HCT116 (cell line): Measurements from ENCODE around the gene LRRC75A. TPM values are rescaled to one million over a fixed set of nuclear protein-coding genes. Genes with fewer than 3 reads are reported as not detected.

Experiments used
- ATAC-seq: fragments of 200-7000 bp; cut with Tn5 transposase; 2 replicates; pipeline ENCODE4 v1.9.1; 2020; ENCODE audit warnings: mild to moderate bottlenecking, moderate library complexity
- BruUV-seq: library from RNA; stranded (reverse); fragments of 400-500 nt; replicated peaks from 2 replicates; lab custom pipeline; 2021; lab: Mats Ljungman, UMichigan
- CTCF ChIA-PET: fragments of 300-600 bp; sonication (Branson Sonifier 250); formaldehyde crosslinking; loops from one replicate; lab custom pipeline; 2021; ENCODE audit warnings: antibody characterized with exemption; lab: Charles Lee
- POLR2A ChIA-PET: fragments of 300-600, 350-600 bp; sonication (Branson Sonifier 250); formaldehyde crosslinking; loops from one replicate; lab custom pipeline; 2021; ENCODE audit warnings: antibody characterized with exemption; lab: Charles Lee
- RAD21 ChIA-PET, 2 experiments: fragments of 300-600 bp; sonication (Branson Sonifier 250); formaldehyde crosslinking; loops; one replicate each; lab custom pipeline; 2023; ENCODE audit warnings: low total read pairs in 2 of 2; ENCODE audit not compliant: uncharacterized antibody in 2 of 2, unreplicated experiment in 2 of 2, low non-redundant PET in 1 of 2; lab: Charles Lee
- DNase-seq: peaks from one replicate; pipeline ENCODE4 v3.0.0-alpha.2; 2010; ENCODE audit warnings: low read depth, low spot score
- H2AFZ ChIP-seq: fragments of 200-600 bp; shearing (Covaris generic), sonication (generic); 2 replicates; pipeline ENCODE4 v1.6.1; 2017; ENCODE audit warnings: low read depth, mixed run types, mixed read lengths, antibody characterized with exemption, low read length; ENCODE audit not compliant: poor library complexity, severe bottlenecking
- H3K27ac ChIP-seq: 2 replicates; pipeline ENCODE4 v1.5.1; 2012; ENCODE audit warnings: low read depth, low read length
- H3K27me3 ChIP-seq: fragments of 200-600 bp; sonication (generic); 2 replicates; pipeline ENCODE4 v1.6.1; 2016; ENCODE audit warnings: mixed run types, low read length, mixed read lengths; ENCODE audit not compliant: insufficient read depth
- H3K36me3 ChIP-seq, 2 experiments: fragments of 200-500 bp in 1 of 2; fragments of 200-600 bp in 1 of 2; sonication (Bioruptor generic) in 1 of 2; sonication (generic) in 1 of 2; 2 replicates each; pipeline versions ENCODE4 v1.5.1 to v1.6.1; 2014 to 2016; ENCODE audit warnings: low read length in 2 of 2, inconsistent platforms in 1 of 2, mixed read lengths in 1 of 2, mixed run types in 1 of 2; ENCODE audit not compliant: insufficient read depth in 2 of 2, control insufficient read depth in 1 of 2
- H3K4me1 ChIP-seq, 2 experiments: fragments of 200-600 bp in 1 of 2; sonication (generic) in 1 of 2; 2 replicates each; pipeline versions ENCODE4 v1.5.1 to v1.6.1; 2012 to 2017; ENCODE audit warnings: low read length in 2 of 2, inconsistent platforms in 1 of 2, mild to moderate bottlenecking in 1 of 2, mixed read lengths in 1 of 2, mixed run types in 1 of 2, moderate library complexity in 1 of 2; ENCODE audit not compliant: insufficient read depth in 2 of 2, control insufficient read depth in 1 of 2
- H3K4me2 ChIP-seq: fragments of 200-600 bp; sonication (generic); 2 replicates; pipeline ENCODE4 v1.6.1; 2017; ENCODE audit warnings: mixed run types, low read length, mixed read lengths
- H3K4me3 ChIP-seq, 2 experiments: fragments of 200-600 bp in 1 of 2; sonication (generic) in 1 of 2; replicated peaks in 1 of 2; 2 replicates each; pipeline ENCODE4 v1.5.1; 2011 to 2016; ENCODE audit warnings: low read length in 2 of 2, control low read depth in 1 of 2, low read depth in 1 of 2, mild to moderate bottlenecking in 1 of 2, mixed read lengths in 1 of 2, mixed run types in 1 of 2
- H3K79me2 ChIP-seq: fragments of 200-600 bp; sonication (generic); 2 replicates; pipeline ENCODE4 v1.6.1; 2017; ENCODE audit warnings: mild to moderate bottlenecking, mixed run types, low read length, moderate library complexity, mixed read lengths; ENCODE audit not compliant: insufficient read depth
- H3K9ac ChIP-seq: fragments of 200-600 bp; sonication (generic); 2 replicates; pipeline ENCODE4 v1.6.1; 2016; ENCODE audit warnings: low read length, mixed read lengths
- H3K9me2 ChIP-seq: fragments of 200-600 bp; sonication (generic), shearing (Covaris generic); 2 replicates; pipeline ENCODE4 v1.6.1; 2017; ENCODE audit warnings: mixed run types, mild to moderate bottlenecking, moderate library complexity; ENCODE audit not compliant: insufficient read depth
- H3K9me3 ChIP-seq, 2 experiments: fragments of 200-500 bp in 1 of 2; fragments of 200-600 bp in 1 of 2; sonication (Bioruptor generic) in 1 of 2; sonication (generic) in 1 of 2; 2 replicates each; pipeline ENCODE4 v1.6.1; 2014 to 2017; ENCODE audit warnings: low read length in 2 of 2, mixed read lengths in 2 of 2, inconsistent platforms in 1 of 2, low read depth in 1 of 2, mild to moderate bottlenecking in 1 of 2, mixed run types in 1 of 2, moderate library complexity in 1 of 2; ENCODE audit not compliant: control insufficient read depth in 1 of 2, insufficient read depth in 1 of 2
- H4K20me1 ChIP-seq: fragments of 200-600 bp; sonication (generic), shearing (Covaris generic); 2 replicates; pipeline ENCODE4 v1.6.1; 2017; ENCODE audit warnings: mixed run types, mild to moderate bottlenecking, moderate library complexity; ENCODE audit not compliant: insufficient read depth
- CBX3 ChIP-seq: IDR thresholded peaks from 2 replicates; pipeline ENCODE4 v1.6.1; 2012; ENCODE audit warnings: low read depth
- CTCF ChIP-seq, 3 experiments: fragments of 200-600 bp in 1 of 3; sonication (generic) in 1 of 3; IDR thresholded peaks in 2 of 3; conservative IDR thresholded peaks in 1 of 3; 2 replicates each; pipeline ENCODE4 v1.5.1; 2012 to 2017; ENCODE audit warnings: low read depth in 2 of 3, low read length in 2 of 3, antibody characterized with exemption in 1 of 3, borderline replicate concordance in 1 of 3, control low read depth in 1 of 3, mild to moderate bottlenecking in 1 of 3, mixed read lengths in 1 of 3, mixed run types in 1 of 3, moderate library complexity in 1 of 3; ENCODE audit not compliant: insufficient read depth in 1 of 3
- MAX ChIP-seq: IDR thresholded peaks from 2 replicates; pipeline ENCODE4 v1.6.1; 2012
- POLR2A ChIP-seq: IDR thresholded peaks from 2 replicates; pipeline ENCODE4 v1.7.0; 2011; ENCODE audit warnings: borderline replicate concordance; ENCODE audit not compliant: insufficient read depth, insufficient read length; ENCODE audit errors: extremely low read depth
- SIN3A ChIP-seq: IDR thresholded peaks from 2 replicates; pipeline ENCODE4 v1.6.1; 2012; ENCODE audit warnings: low read depth
- TCF7L2 ChIP-seq: IDR thresholded peaks from 2 replicates; pipeline ENCODE4 v1.7.0; 2011; ENCODE audit warnings: borderline replicate concordance, inconsistent platforms; ENCODE audit not compliant: insufficient read depth, insufficient read length; ENCODE audit errors: extremely low read depth
- ZBTB33 ChIP-seq: IDR thresholded peaks from 2 replicates; pipeline ENCODE4 v1.6.1; 2011; ENCODE audit warnings: mild to moderate bottlenecking, low read length, moderate library complexity; ENCODE audit not compliant: insufficient replicate concordance; ENCODE audit errors: extremely low read depth
- ZFX ChIP-seq: fragments of 450-650 bp; IDR thresholded peaks from 2 replicates; pipeline ENCODE4 v1.6.1; 2017
- intact Hi-C: fragments of 100-400 bp; cut with micrococcal nuclease; formaldehyde crosslinking; loops from 2 replicates; pipeline ENCODE4 v1.10.0; 2022
- total RNA-seq: library from RNA; stranded (reverse); gene quantifications from one replicate; pipeline ENCODE4 v1.2.1, GENCODE V29; 2021; ENCODE audit not compliant: unreplicated experiment

Gene LRRC75A
- total RNA-seq, 1 experiment from 2014 or later = 2.3 TPM

GRCh38 chr17:16428098-16428882, 63.7 kb downstream of the LRRC75A start:
- Histone ChIP-seq H3K79me2 (no peaks in the 10 kb centered on the region), H3K9ac (peak overlapping the region; percentile 34), H3K9me3 (no peaks in the 10 kb centered on the region), H3K27ac (no peak overlapping the region), H3K4me3 (no peak overlapping the region), H3K36me3 (no peaks in the 10 kb centered on the region), H3K9me2 (no peaks in the 10 kb centered on the region), H3K4me2 (peak overlapping the region; percentile 35), H2AFZ (peak overlapping the region; percentile 75), H3K4me1 (peaks cover 2 to 10% of the 10 kb centered on the region in 2 experiments; a peak in 3 of 4 replicates), H3K27me3 (no peaks in the 10 kb centered on the region), H4K20me1 (no peaks in the 10 kb centered on the region)
- DNase-seq (no peak), ATAC-seq (peak; percentile 97)
- no TSS peak for BruUV-seq
- CTCF ChIA-PET = interaction anchor here (0.6 to 4.1 kb wide), 12 partner anchors 9 to 142 kb away, joined by 3 to 52 read pairs (median 4); partner anchors contain the start of gene UBB
- POLR2A ChIA-PET = interaction anchor here (1.1 to 6.8 kb wide), 3 partner anchors 9 to 48 kb away, joined by 5 to 93 read pairs (median 10); partner anchors contain the start of gene UBB
- peak; percentile 66; the same call in 1 of the 2 replicates for TF ChIP-seq CBX3
- TF ChIP-seq ZBTB33 = no peak
- TF ChIP-seq ZFX = peak; percentile 41; the same call in 1 of the 2 replicates
- TF ChIP-seq MAX = peak; percentile 98
- peak; percentile 24 for TF ChIP-seq TCF7L2
- TF ChIP-seq SIN3A = no peak
- TF ChIP-seq POLR2A = peak; percentile 22
- TF ChIP-seq CTCF (IDR thresholded peaks at IDR 0.05 in 2 of 3, conservative IDR thresholded peaks at IDR 0.05 in 1 of 3; ENCODE audit: borderline replicate concordance in 1 of 3, insufficient read depth in 1 of 3, low read depth in 2 of 3, low read length in 2 of 3) = peak; percentile 74 to 93 (median 80)
- intact Hi-C loops = loop anchor here (5.0 kb wide), 1 partner anchor 41 kb away; no protein-coding TSS in a partner anchor
- RAD21 ChIA-PET = interaction anchor here in 1 of 2 experiments (0.7 kb wide), 1 partner anchor 10 kb away, joined by 3 read pairs; no protein-coding TSS in a partner anchor
